SIG-M5 treated with dmso at 0.1 percent for 504 hours (cell line): ENCODE results near the gene CD96.
"Not testable (repeated sequence)": the region's sequence is repeated elsewhere in the genome, so short reads cannot be mapped to it uniquely, and the experiment has no call there.

Source experiments
- DNase-seq: peaks from one replicate; lab custom pipeline; 2025; ENCODE audit not compliant: unreplicated experiment; lab: John Stamatoyannopoulos, UW

Gene CD96

GRCh38 chr3:111617912-111618601, 76.1 kb downstream of the CD96 start:
- DNase-seq = no peak

GRCh38 chr3:111618945-111619344, 76.9 kb downstream of the CD96 start:
- no peak for DNase-seq

GRCh38 chr3:111619833-111620232, 77.8 kb downstream of the CD96 start:
- DNase-seq = no peak

- DNase-seq = no peak
Measured at GRCh38 chr3:111621535-111621934, 79.5 kb downstream of the CD96 start.

- no peak for DNase-seq
Measured at GRCh38 chr3:111627092-111627491, 85.1 kb downstream of the CD96 start.

GRCh38 chr3:111629018-111629417, 87.0 kb downstream of the CD96 start:
- not testable (repeated sequence) for DNase-seq

- not testable (repeated sequence) for DNase-seq
Measured at GRCh38 chr3:111630638-111631037, 88.6 kb downstream of the CD96 start.

- DNase-seq = no peak
Measured at GRCh38 chr3:111635403-111635802, 93.4 kb downstream of the CD96 start.

- no peak for DNase-seq
Measured at GRCh38 chr3:111636366-111636885, 94.4 kb downstream of the CD96 start.

- DNase-seq = no peak
Measured at GRCh38 chr3:111639316-111639715, 97.3 kb downstream of the CD96 start.

GRCh38 chr3:111648991-111649579, 107.1 kb downstream of the CD96 start:
- no peak for DNase-seq

- DNase-seq = no peak
Measured at GRCh38 chr3:111650378-111651275, 108.6 kb downstream of the CD96 start.

GRCh38 chr3:111652492-111653180, 110.6 kb downstream of the CD96 start:
- DNase-seq = no peak

- no peak for DNase-seq
Measured at GRCh38 chr3:111653766-111654165, 111.8 kb downstream of the CD96 start.

- no peak for DNase-seq
Measured at GRCh38 chr3:111662012-111662411, 120.0 kb downstream of the CD96 start.

- DNase-seq = peak; percentile 5
Measured at GRCh38 chr3:111662907-111663306, 120.9 kb downstream of the CD96 start.

- no peak for DNase-seq
Measured at GRCh38 chr3:111666041-111666735, 124.2 kb downstream of the CD96 start.

GRCh38 chr3:111667170-111667569, 125.2 kb downstream of the CD96 start:
- no peak for DNase-seq

- peak; percentile 97 for DNase-seq
Measured at GRCh38 chr3:111667621-111668239, 125.7 kb downstream of the CD96 start.

GRCh38 chr3:111668326-111668725, 126.3 kb downstream of the CD96 start:
- no peak for DNase-seq
